Prostate gland (tissue), 2 donors: ENCODE measurements around the gene TOM1L2.

Experiments
- CTCF ChIP-seq, 4 experiments: fragments of 200-600 bp in 2 of 4; fragments of 450-650 bp in 2 of 4; sonication (generic) in 2 of 4; IDR thresholded peaks; 1 replicate in 3 of 4; 2 replicates in 1 of 4; pipeline ENCODE4 v1.5.1; 2016 to 2019; ENCODE audit warnings: antibody characterized with exemption in 4 of 4, mild to moderate bottlenecking in 2 of 4, moderate library complexity in 2 of 4
- POLR2A ChIP-seq: fragments of 450-650 bp; IDR thresholded peaks from one replicate; pipeline ENCODE4 v1.6.1; 2016; ENCODE audit warnings: antibody characterized with exemption, mild to moderate bottlenecking
- POLR2AphosphoS5 ChIP-seq: sonication (generic); formaldehyde crosslinking; IDR thresholded peaks from one replicate; pipeline ENCODE4 v1.6.1; 2017; ENCODE audit warnings: antibody characterized with exemption

DNA sequence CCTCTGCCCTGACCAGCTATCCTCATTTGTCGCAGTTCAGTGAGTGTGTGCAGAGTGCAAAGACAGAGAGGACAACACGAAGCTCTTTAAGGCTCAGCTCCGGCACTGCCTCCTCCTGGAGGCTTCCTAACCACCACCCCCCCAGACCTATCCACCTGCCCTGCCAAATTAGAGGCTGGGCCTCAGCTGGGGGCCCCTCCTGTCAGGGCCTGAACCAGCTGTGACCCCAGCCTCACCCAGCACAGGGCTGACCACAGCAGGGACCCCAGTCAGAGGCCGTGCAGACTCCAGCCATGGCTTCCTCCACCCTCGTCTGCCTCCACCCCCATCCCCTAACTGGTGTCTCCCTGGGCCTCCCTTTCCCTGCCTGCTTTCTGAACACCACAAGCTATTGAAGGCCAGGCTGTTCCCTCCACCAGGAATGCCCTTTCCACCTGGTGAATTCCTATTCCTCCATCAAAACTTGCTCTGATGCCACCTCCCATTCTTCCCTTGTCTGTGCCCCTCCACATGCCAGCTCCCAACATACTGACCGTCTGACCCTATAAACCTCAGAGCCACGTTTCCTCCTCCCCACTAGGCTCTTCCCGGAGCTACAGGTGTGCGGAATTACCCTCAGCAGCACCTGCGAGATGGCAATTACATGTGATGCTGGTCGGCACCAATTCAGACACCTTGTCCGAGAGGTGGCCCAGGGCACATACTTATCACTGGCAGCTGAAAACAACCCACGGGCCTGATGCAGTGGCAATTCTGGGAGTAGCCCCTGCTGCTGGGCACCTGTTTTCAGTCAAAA lies 144.2 kb downstream of the TOM1L2 start:
- TF ChIP-seq CTCF (IDR thresholded peaks at IDR 0.05) = no peak
- TF ChIP-seq POLR2A = no peak
- TF ChIP-seq POLR2AphosphoS5 = no peak
